ENCODE data around the gene FAR1.

Gene FAR1

DNA sequence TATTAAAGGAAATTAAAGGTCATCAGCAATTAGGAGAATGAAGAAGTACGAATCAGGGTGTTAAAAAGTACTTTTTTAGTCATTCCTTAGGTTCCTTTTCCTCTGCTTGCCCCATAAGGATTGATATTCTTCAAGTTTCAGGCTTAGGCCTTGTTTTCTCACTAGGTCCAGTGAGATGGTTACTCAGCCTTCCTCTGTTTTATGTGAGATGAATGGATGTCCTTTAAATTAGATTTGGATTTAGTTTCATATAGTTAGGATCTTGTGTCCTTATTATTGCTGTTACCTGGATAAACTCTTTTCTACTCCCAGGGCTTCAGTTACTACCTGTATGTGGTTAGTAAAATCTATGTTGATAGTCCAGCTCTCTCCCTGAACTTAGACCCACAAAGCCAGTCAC lies 29.2 kb downstream of the FAR1 start:
- DNase-seq, result no peak
- Mint-ChIP-seq H3K9me3 (no peaks in the 10 kb centered on the region), H3K27ac (no peak overlapping the region), H3K36me3 (ENCODE audit: low read depth) (peaks cover 49% of the 10 kb centered on the region), H3K4me3 (no peak overlapping the region), H3K4me1 (peaks cover 15% of the 10 kb centered on the region), H3K27me3 (ENCODE audit: low read depth, poor library complexity) (no peaks in the 10 kb centered on the region)
- TF ChIP-seq, protein P1, sequence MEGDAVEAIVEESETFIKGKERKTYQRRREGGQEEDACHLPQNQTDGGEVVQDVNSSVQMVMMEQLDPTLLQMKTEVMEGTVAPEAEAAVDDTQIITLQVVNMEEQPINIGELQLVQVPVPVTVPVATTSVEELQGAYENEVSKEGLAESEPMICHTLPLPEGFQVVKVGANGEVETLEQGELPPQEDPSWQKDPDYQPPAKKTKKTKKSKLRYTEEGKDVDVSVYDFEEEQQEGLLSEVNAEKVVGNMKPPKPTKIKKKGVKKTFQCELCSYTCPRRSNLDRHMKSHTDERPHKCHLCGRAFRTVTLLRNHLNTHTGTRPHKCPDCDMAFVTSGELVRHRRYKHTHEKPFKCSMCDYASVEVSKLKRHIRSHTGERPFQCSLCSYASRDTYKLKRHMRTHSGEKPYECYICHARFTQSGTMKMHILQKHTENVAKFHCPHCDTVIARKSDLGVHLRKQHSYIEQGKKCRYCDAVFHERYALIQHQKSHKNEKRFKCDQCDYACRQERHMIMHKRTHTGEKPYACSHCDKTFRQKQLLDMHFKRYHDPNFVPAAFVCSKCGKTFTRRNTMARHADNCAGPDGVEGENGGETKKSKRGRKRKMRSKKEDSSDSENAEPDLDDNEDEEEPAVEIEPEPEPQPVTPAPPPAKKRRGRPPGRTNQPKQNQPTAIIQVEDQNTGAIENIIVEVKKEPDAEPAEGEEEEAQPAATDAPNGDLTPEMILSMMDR (IDR thresholded peaks at IDR 0.05), result no peak

DNA sequence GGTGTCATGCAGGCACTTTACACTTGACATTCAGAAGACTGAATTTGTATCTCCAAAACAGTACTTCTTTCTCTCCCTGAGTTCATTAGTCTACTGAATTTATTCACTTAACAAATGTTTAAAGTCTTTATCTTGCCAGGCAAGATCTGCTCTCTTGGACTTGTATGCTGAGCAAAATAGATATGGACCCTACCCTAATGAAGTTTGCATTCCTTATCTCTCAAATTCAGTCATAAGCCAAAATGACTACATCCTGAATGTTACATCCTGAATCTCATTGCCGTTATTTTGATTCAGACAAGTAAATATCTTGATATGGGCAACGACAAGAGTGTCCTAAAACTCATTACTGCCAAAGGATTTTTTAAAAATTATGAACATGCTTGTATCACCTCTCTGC lies 29.7 kb downstream of the FAR1 start:
- Mint-ChIP-seq H3K27me3 (ENCODE audit: low read depth, poor library complexity) (no peaks in the 10 kb centered on the region), H3K27ac (no peak overlapping the region), H3K36me3 (ENCODE audit: low read depth) (peaks cover 53% of the 10 kb centered on the region), H3K9me3 (no peaks in the 10 kb centered on the region), H3K4me3 (no peak overlapping the region), H3K4me1 (peaks cover 11% of the 10 kb centered on the region)
- TF ChIP-seq, protein P1 (IDR thresholded peaks at IDR 0.05), result no peak
- DNase-seq, result no peak

DNA sequence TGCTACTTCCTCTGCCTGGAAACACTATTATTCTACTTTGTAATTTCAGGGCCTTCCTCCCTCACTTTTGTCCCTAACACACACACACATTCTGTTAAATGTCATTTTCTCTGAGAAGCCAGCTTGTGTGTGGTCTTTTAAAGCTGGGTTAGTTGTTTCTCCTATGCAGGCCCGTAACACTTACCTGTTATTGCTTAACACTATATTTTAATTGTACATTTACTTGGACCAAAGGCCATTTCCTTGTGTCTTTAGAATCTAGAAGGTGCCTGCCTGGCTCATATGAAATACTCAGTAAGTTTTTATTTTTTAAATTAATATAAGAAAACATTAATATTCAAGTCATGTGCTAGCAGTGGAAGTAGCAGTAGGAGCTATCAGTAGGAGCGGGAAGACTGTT lies 30.6 kb downstream of the FAR1 start:
- TF ChIP-seq, protein P1 (IDR thresholded peaks at IDR 0.05), result no peak
- Mint-ChIP-seq H3K36me3 (ENCODE audit: low read depth) (peaks cover 60% of the 10 kb centered on the region), H3K4me3 (no peak overlapping the region), H3K27me3 (ENCODE audit: low read depth, poor library complexity) (no peaks in the 10 kb centered on the region), H3K4me1 (peaks cover 2% of the 10 kb centered on the region), H3K9me3 (no peaks in the 10 kb centered on the region), H3K27ac (peak overlapping the region; percentile 15)
- DNase-seq, result no peak

DNA sequence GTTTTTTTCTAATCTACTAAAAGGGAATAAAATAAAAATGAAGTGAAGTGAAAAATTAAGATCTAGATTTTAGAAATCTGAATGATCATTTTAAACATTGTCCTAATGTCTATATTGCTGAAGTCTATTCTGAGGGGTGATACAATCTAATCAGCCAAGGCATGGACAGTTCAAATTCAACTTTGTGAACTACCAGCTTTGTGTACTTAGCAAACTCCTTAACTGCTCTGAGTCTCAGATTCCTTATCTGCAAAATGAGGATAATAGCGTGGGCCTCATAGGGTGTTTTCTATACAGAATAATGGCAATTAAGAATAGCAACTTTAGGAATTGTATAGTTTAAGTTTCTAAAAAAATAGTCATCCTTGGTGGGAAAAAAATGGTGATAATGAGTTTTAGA lies 31.4 kb downstream of the FAR1 start:
- no peaks in the 10 kb centered on the region for H3K27me3 Mint-ChIP-seq (ENCODE audit: low read depth, poor library complexity)

DNA sequence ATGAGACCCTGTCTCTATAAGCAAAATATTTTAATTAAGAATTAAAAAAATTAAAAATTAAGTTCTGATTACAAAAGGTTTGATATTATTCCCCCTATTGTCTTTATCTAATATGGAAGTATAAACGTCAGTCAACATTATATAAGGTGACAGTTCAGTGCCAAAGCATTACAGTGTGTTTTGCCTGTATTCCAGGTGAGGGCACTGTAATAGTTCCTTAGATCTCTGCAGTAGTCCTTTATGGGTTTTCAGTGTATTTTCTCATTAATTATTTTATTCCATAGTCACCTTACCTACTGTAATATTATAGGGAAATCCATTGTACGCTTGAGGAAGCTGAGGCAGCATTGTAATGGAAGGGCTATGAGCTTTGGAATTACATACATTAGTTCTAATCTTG lies 33.0 kb downstream of the FAR1 start:
- peaks cover 9% of the 10 kb centered on the region for H3K4me1 Mint-ChIP-seq

More for the DNA sequence above, 31.4 kb downstream of the FAR1 start:
- no peak overlapping the region for H3K27ac Mint-ChIP-seq
- peaks cover 57% of the 10 kb centered on the region for H3K36me3 Mint-ChIP-seq (ENCODE audit: low read depth)
- H3K4me1 Mint-ChIP-seq, result peaks cover 3% of the 10 kb centered on the region
- no peaks in the 10 kb centered on the region for H3K9me3 Mint-ChIP-seq
- TF ChIP-seq, protein P1 (IDR thresholded peaks at IDR 0.05), result no peak
- no peak overlapping the region for H3K4me3 Mint-ChIP-seq
- no peak for DNase-seq

DNA sequence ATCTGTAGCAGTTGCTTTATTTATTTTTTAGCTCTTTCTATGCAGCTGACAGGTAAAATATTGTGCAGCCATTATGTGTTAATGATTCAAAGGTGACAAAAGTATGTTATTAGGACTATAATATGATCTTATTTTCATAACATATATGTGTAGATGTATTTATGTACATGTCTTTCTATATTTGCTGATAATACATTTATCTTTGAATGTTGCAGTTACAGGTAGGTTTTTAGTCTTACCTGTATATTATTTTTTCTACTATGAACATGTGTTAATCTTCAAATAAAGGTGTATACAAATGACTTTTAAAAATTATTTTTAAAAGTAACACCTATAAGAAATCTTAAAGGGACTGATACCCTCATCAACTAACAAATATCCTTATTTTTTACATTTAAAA lies 33.6 kb downstream of the FAR1 start:
- Mint-ChIP-seq H3K4me3 (no peak overlapping the region), H3K9me3 (no peaks in the 10 kb centered on the region), H3K27ac (no peak overlapping the region), H3K4me1 (peaks cover 9% of the 10 kb centered on the region), H3K36me3 (ENCODE audit: low read depth) (peaks cover 38% of the 10 kb centered on the region), H3K27me3 (ENCODE audit: low read depth, poor library complexity) (no peaks in the 10 kb centered on the region)
- DNase-seq, result no peak
- TF ChIP-seq, protein P1 (IDR thresholded peaks at IDR 0.05), result no peak

More for the DNA sequence above, 33.0 kb downstream of the FAR1 start:
- no peaks in the 10 kb centered on the region for H3K9me3 Mint-ChIP-seq
- no peaks in the 10 kb centered on the region for H3K27me3 Mint-ChIP-seq (ENCODE audit: low read depth, poor library complexity)
- no peak overlapping the region for H3K27ac Mint-ChIP-seq
- H3K36me3 Mint-ChIP-seq (ENCODE audit: low read depth), result peaks cover 41% of the 10 kb centered on the region
- no peak overlapping the region for H3K4me3 Mint-ChIP-seq
- TF ChIP-seq, protein P1 (IDR thresholded peaks at IDR 0.05), result no peak
- no peak for DNase-seq
